GM12878 (cell line): ENCODE measurements around the gene TMEM132D.

Experiments
- CEBPB ChIP-seq, 2 experiments: fragments of 150-350 bp in 1 of 2; IDR thresholded peaks; 2 replicates each; pipeline ENCODE4 v1.6.1; 2012 to 2014; ENCODE audit warnings: low read depth in 2 of 2, low read length in 2 of 2, borderline replicate concordance in 1 of 2, inconsistent platforms in 1 of 2
- POLR2AphosphoS2 ChIP-seq: IDR thresholded peaks from 2 replicates; pipeline ENCODE4 v1.6.1; 2011; ENCODE audit warnings: low read depth, mild to moderate bottlenecking, low read length, improper control_type of control experiment, moderate library complexity

GRCh38 chr12:129075460-129076208, 828.2 kb downstream of the TMEM132D start:
- TF ChIP-seq POLR2AphosphoS2: no peak
- TF ChIP-seq CEBPB (IDR thresholded peaks at IDR 0.05; ENCODE audit: borderline replicate concordance in 1 of 2, low read depth in 2 of 2, low read length in 2 of 2): no peak
